Kidney epithelial cell (primary cell): ENCODE measurements around the gene BAIAP2L1. TPM values are rescaled to one million over a fixed set of nuclear protein-coding genes. Genes with fewer than 3 reads are reported as not detected.

ENCODE experiments used
- total RNA-seq: library from RNA; depleted of rRNA; stranded (reverse); fragments of >200 nt; gene quantifications from 2 replicates; pipeline ENCODE4 v1.2.3, GENCODE V29; 2015

BAIAP2L1 gene
- total RNA-seq, 1 donor from 2014 or later, result 32.5 TPM

Other genes with a start within 250 kb of the BAIAP2L1 start
- gene BHLHA15, start 189.7 kb downstream of the BAIAP2L1 start, total RNA-seq, result 8.1 and 9.7 TPM in 2 replicates
- 44.0 and 49.4 TPM in 2 replicates for gene TECPR1, start 148.9 kb downstream of the BAIAP2L1 start, total RNA-seq
- gene BRI3, start 119.4 kb downstream of the BAIAP2L1 start, total RNA-seq, result 127 and 129 TPM in 2 replicates
- 0.34 and 0.46 TPM in 2 replicates for gene NPTX2, start 216.2 kb upstream of the BAIAP2L1 start, total RNA-seq